Measurements from ENCODE around the gene IFT172. TPM values are rescaled to one million over a fixed set of nuclear protein-coding genes. Genes with fewer than 3 reads are reported as not detected.
A peak's percentile ranks its signal among the peaks of the same experiment; 100 is the strongest.
"Not testable (repeated sequence)": the region's sequence is repeated elsewhere in the genome, so short reads cannot be mapped to it uniquely, and the experiment has no call there.

IFT172 gene
- total RNA-seq, 2 experiments from 2014 or later = 17.9 to 18.8 TPM

DNA sequence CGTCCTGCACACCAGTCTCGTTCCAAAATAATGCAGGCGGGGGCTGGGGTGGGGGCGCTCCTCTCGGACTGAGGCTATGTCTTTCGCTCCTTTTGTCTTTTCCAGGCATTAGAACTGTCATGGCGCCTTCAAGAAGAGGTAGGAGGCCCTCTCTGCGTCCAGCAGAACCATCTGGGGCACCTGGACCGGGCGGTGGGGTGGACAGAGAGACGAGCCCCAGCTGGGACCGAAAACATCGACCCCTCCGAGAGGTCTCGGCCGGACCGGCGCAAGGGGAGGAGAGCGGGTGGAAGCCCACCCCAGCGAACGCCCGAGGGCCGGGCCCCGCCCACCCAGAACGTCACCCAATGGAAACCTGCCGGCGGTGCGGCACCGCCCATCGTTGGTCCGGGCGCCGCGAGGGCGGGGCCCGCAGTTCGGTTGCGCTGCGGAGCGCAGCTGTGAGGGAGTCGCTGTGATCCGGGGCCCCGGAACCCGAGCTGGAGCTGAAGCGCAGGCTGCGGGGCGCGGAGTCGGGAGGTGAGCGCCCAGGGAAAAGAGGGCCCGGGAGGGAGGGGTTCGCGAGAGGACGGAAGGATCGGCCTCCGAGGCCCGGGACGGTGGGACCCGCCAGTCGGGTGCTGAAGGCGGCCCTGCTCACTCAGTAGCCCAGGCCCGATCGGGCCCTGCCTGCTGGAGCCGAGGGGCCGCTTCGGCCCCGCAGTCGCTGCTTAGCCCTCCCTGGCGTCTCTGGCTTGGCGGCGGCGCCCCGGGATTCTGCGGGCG, 61.1 kb downstream of the IFT172 start, which contains the start of gene NRBP1:
Gene NRBP1 (plus strand): TSS at position 419 of the 765 bp plus-strand sequence. CDS start 4,643 bp downstream, outside the sequence.
- Mint-ChIP-seq H3K27ac (peak within 1 kb of the TSS; percentile 99), H3K36me3 (peaks cover 6% of the 10 kb centered on the region), H3K4me1 (peaks cover 19% of the 10 kb centered on the region), H3K4me3 (peak within 1 kb of the TSS; percentile 99), H3K27me3 (peaks cover 2% of the 10 kb centered on the region), H3K9me3 (no peaks in the 10 kb centered on the region)
- ATAC-seq (ENCODE audit: low read depth) (peak; percentile 88), DNase-seq (peak; percentile 98)
- POLR2A ChIA-PET = interaction anchor here (0.6 to 7.4 kb wide), 15 partner anchors 8 to 305 kb away, joined by 3 to 91 read pairs (median 4); partner anchors contain the start of genes ABHD1, CCDC121, EIF2B4 and GPN1

DNA sequence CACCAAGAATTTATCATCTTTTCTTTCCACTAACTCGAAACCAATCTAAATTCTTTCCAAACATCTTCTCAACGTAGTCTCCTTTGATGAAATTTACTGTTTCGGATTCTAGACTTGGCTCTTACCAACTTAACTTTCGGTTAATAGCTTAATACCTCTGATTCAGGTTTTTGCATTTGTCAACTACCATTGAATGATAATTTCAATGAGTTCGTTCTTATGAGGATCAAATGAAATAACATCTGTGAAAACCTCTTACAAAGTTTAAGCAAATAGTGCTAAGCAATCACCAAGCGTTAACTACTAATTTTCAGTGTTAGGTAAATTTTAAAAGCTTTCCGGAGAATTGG, 61.7 kb downstream of the IFT172 start:
- peak overlapping the region; percentile 99 for H3K4me3 Mint-ChIP-seq
- POLR2A ChIA-PET = interaction anchor here (0.7 to 7.4 kb wide), 11 partner anchors 10 to 304 kb away, joined by 3 to 91 read pairs (median 4); partner anchors contain the start of genes ABHD1, CCDC121, EIF2B4 and GPN1
- peaks cover 19% of the 10 kb centered on the region for H3K4me1 Mint-ChIP-seq
- ATAC-seq (ENCODE audit: low read depth) (no peak), DNase-seq (no peak)
- H3K27ac Mint-ChIP-seq = peak overlapping the region; percentile 99
- peaks cover 4% of the 10 kb centered on the region for H3K27me3 Mint-ChIP-seq
- H3K36me3 Mint-ChIP-seq = peaks cover 4% of the 10 kb centered on the region
- no peaks in the 10 kb centered on the region for H3K9me3 Mint-ChIP-seq

DNA sequence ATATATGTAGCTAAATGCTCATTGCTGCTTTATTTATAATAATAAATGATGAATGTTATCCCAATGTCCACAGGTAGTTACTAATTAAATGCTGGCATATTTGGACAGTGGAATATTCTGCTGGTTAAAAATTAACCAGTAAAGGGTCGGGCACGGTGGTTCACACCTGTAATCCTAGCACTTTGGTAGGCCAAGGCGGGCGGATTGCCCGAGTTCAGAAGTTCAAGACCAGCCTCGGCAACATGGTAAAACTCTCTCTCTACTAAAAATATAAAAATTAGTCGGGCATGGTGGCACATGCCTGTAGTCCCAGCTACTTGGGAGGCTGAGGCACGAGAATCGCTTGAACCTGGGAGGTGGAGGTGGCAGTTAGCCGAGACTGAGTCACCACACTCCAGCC, 64.5 kb downstream of the IFT172 start:
- H3K4me1 Mint-ChIP-seq = peaks cover 11% of the 10 kb centered on the region
- H3K36me3 Mint-ChIP-seq; H3K27ac Mint-ChIP-seq; DNase-seq; H3K27me3 Mint-ChIP-seq; ATAC-seq (ENCODE audit: low read depth); H3K9me3 Mint-ChIP-seq; H3K4me3 Mint-ChIP-seq; POLR2A ChIA-PET: not testable (repeated sequence)

DNA sequence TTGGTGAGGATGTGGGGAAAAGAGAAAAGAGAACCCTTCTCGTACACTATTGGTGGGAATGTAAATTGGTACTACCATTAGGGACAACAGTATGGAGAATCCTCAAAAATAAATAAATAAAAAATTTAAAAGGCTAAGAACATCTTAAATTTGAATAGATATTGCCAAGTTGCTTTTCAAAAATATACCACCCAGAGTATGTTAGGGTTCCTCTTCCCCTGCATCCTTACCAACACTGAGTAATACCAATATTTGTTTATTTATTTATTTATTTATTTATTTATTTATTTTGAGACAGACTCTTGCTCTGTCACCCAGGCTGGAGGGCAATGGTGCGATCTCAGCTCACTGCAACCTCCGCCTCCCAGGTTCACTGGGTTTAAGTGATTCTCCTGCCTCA, 66.6 kb downstream of the IFT172 start:
- ATAC-seq (ENCODE audit: low read depth) (no peak), DNase-seq (no peak)
- peaks cover 5% of the 10 kb centered on the region for H3K4me1 Mint-ChIP-seq
- POLR2A ChIA-PET = no interaction called here
- H3K36me3 Mint-ChIP-seq = no peaks in the 10 kb centered on the region
- H3K9me3 Mint-ChIP-seq = no peaks in the 10 kb centered on the region
- H3K4me3 Mint-ChIP-seq = no peak overlapping the region
- H3K27me3 Mint-ChIP-seq = peaks cover 6% of the 10 kb centered on the region
- H3K27ac Mint-ChIP-seq = no peak overlapping the region

DNA sequence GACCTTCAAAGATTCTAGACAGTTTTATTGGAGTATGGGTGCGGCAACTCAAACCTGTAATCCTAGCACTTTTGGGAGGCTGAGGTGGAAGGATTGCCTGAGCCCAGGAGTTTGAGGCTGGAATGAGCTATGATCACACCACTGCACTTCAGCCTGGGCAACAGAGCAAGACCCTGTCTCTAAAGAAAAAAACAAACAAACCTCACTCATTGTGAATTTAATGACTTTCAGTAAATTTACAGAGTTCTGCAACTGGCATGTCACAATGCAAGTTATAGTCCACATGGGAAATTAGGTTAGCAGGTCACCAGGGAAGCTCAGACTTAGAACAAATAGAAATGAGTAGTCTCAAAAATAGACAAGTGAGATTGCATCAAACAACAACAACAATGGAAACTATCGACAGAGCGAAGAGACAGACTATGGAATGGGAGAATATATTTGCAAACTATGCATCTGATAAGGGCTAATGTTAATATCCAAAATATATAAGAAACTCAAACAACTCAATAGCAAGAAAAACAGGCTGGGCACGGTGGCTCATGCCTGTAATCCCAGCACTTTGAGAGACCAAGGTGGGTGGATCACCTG, 67.8 kb downstream of the IFT172 start:
- no peak for DNase-seq
- Mint-ChIP-seq H3K4me1 (no peaks in the 10 kb centered on the region), H3K9me3 (no peaks in the 10 kb centered on the region), H3K4me3 (no peak overlapping the region), H3K36me3 (no peaks in the 10 kb centered on the region), H3K27ac (no peak overlapping the region), H3K27me3 (peaks cover 6% of the 10 kb centered on the region)
- no peak for ATAC-seq (ENCODE audit: low read depth)
- POLR2A ChIA-PET = no interaction called here

DNA sequence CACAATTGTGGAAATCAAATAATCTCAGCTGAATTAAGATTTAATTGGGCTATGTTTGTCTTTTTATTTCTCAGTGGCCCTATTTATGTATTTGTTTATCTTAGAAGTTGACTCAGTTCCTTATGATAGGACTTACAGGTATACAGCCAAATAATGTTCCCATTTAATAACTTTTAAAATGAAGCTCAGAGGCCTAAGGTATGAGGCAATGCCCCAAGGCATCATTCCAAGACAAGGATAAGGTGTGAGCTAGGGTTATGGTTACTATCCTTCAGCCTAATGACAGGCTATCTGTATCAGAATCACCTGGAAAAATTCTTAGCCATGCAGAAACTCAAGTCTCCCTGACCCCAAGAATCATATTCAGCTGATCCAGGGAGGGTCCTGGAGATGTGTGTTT, 68.5 kb downstream of the IFT172 start:
- Mint-ChIP-seq H3K27me3 (peaks cover 6% of the 10 kb centered on the region), H3K36me3 (no peaks in the 10 kb centered on the region), H3K9me3 (no peaks in the 10 kb centered on the region), H3K4me3 (no peak overlapping the region), H3K4me1 (no peaks in the 10 kb centered on the region), H3K27ac (no peak overlapping the region)
- DNase-seq (no peak), ATAC-seq (ENCODE audit: low read depth) (no peak)
- POLR2A ChIA-PET = interaction anchor here (1.8 kb wide), 1 partner anchor 8 kb away, joined by 4 read pairs; the partner anchor contains the start of gene NRBP1

DNA sequence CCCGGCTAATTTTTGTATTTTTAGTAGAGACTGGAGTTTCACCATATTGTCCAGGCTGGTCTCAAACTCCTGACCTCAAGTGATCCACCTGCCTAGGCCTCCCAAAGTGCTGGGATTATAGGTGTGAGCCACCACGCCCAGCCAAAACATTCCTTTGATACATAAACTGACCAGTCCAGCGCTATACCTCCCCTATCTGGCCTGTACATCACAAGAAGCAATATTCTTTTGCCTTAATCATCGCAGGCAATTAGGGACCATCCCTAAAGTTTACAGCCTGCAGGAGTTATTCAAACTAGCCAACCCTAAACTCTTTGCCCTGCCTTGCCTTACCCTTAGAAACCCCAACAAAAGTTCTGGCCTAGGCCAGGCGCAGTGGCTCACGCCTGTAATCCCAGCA, 73.4 kb downstream of the IFT172 start:
- POLR2A ChIA-PET = interaction anchor here (0.7 kb wide), 1 partner anchor 61 kb away, joined by 4 read pairs; no protein-coding TSS in a partner anchor

DNA sequence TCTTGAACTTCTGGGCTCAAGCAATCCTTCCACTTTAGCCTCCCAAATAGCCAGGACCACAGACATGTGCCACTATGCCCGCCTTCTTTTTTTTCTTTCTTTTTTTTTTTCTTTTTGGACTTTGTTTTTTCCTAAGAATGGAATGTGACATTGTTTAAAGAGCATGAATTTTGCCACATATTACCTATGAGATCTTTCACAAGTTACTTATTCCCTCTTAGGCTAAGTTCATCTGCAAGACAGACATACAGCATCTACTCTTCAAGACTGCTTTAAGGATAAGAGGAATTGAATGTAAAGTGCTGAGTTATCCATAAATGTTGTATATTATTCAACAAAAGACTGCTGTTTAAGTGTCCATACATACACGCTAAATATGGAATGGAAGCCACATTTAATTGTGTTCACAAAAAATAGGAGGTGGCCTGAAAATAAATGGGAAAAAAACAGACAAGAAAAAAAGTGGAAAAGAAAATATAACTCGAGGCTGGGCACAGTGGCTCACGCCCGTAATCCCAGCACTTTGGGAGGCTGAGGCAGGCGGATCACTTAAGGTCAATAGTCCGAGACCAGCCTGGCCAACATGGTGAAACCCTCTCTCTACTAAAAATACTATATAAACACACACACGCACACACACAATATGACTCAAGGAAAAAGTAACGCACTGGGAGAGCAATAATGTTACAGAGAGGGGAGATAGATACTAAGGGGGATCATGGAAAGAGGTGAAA, 77.0 kb downstream of the IFT172 start:
- H3K27ac Mint-ChIP-seq = no peak overlapping the region
- no peak overlapping the region for H3K4me3 Mint-ChIP-seq
- DNase-seq = no peak
- H3K9me3 Mint-ChIP-seq = peaks cover 3% of the 10 kb centered on the region
- H3K36me3 Mint-ChIP-seq = peaks cover 3% of the 10 kb centered on the region
- H3K27me3 Mint-ChIP-seq = peaks cover 7% of the 10 kb centered on the region
- POLR2A ChIA-PET = no interaction called here
- H3K4me1 Mint-ChIP-seq = peaks cover 14% of the 10 kb centered on the region
- ATAC-seq (ENCODE audit: low read depth) = no peak

More for the DNA sequence above, 73.4 kb downstream of the IFT172 start:
- Mint-ChIP-seq H3K4me3 (no peak overlapping the region), H3K27ac (no peak overlapping the region), H3K27me3 (peaks cover 9% of the 10 kb centered on the region), H3K9me3 (peaks cover 3% of the 10 kb centered on the region), H3K36me3 (no peaks in the 10 kb centered on the region), H3K4me1 (no peaks in the 10 kb centered on the region)
- ATAC-seq (ENCODE audit: low read depth) = no peak
- no peak for DNase-seq

DNA sequence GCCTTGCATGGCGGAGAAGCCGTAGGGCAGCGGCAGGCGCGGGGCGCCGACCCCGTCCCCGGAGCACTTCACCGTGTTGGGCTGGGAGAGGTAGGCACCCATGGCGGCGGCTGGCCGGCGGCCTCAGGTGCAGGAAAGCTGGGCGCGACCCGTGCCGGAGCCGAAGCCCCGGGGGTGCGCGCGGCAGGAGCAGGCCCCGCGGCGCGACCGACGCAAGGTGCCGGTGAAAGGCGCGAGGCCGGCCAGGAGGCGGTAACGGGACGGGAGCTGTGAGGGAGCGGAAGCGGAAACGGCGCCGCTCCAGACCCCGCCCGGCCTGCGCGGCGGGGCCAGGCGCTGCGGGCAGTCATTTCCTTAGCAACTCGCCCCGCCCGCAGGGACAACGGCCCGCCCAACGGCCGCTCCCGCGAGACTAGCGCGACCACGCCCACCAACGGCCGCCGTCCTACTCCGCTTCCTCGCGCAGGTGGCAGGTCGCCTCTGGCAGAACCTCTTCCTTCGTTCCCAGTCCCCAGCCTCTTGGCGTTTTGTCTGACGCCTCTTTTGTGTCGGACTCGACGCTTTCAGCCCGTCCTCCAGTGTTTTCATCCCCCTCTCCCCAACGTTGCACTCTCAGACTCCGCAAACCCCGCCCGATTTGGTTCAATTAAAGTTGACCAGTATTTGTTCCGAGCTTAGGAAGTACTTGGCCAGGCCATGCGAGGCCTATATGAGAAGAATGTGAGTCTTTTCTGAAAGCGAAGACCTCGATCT, 80.0 kb downstream of the IFT172 start, which contains the start of gene PPM1G:
Gene PPM1G (minus strand): TSS at position 271 of the 753 bp plus-strand sequence. CDS start 169 bp downstream, at position 102.
- peaks cover 7% of the 10 kb centered on the region for H3K36me3 Mint-ChIP-seq
- peak within 1 kb of the TSS; percentile 85 for H3K27ac Mint-ChIP-seq
- DNase-seq (peak; percentile 98), ATAC-seq (ENCODE audit: low read depth) (peak; percentile 97)
- POLR2A ChIA-PET = interaction anchor here (0.6 to 4.2 kb wide), 19 partner anchors 9 to 1417 kb away, joined by 3 to 91 read pairs (median 4); partner anchors contain the start of genes CCDC121, EIF2B4, GPN1 and GTF3C2
- H3K27me3 Mint-ChIP-seq = peaks cover 7% of the 10 kb centered on the region
- peaks cover 3% of the 10 kb centered on the region for H3K9me3 Mint-ChIP-seq
- peaks cover 26% of the 10 kb centered on the region for H3K4me1 Mint-ChIP-seq
- H3K4me3 Mint-ChIP-seq = peak within 1 kb of the TSS; percentile 90

DNA sequence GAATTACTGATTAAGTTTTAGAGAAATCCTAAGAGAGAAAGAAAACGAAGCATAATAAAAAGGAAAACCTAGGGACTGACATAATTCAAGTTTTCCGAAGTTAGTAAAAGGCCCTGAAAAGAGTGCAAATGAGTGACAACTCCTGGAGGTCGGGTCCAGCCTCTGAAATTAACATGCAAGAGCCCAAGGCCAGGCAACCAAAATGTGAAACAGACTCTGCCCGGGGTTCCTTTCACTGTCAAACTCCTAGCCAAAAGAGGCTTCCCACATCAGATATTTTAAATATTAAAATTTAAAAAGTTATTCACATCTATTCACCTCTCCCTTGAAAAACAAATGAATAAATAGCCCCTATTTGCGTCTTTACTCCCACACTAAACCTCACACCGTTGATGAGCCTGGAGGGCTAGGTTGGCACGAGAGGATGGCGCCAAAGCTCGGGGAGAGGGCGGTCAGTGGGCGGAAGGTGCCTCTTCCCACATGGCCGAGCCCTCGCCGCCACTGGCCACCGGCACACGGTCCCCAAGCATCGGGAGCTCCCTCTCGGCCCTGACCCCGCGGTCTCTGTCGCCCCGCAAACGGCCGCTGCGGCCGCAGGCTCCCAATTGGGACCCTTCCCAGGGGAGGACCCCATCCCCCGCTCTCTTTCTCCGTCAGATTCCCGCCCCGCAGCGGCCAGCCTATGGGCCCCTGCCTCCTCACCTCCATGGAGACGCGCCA, 80.8 kb downstream of the IFT172 start:
- peaks cover 3% of the 10 kb centered on the region for H3K9me3 Mint-ChIP-seq
- peak overlapping the region; percentile 90 for H3K4me3 Mint-ChIP-seq
- peaks cover 4% of the 10 kb centered on the region for H3K27me3 Mint-ChIP-seq
- peaks cover 8% of the 10 kb centered on the region for H3K36me3 Mint-ChIP-seq
- POLR2A ChIA-PET = interaction anchor here (0.6 to 4.2 kb wide), 11 partner anchors 8 to 274 kb away, joined by 3 to 91 read pairs (median 10); partner anchors contain the start of genes CCDC121, EIF2B4, GPN1 and GTF3C2
- H3K4me1 Mint-ChIP-seq = peaks cover 29% of the 10 kb centered on the region
- peak overlapping the region; percentile 76 for H3K27ac Mint-ChIP-seq
- peak; percentile 10 for ATAC-seq (ENCODE audit: low read depth)
- DNase-seq = no peak

DNA sequence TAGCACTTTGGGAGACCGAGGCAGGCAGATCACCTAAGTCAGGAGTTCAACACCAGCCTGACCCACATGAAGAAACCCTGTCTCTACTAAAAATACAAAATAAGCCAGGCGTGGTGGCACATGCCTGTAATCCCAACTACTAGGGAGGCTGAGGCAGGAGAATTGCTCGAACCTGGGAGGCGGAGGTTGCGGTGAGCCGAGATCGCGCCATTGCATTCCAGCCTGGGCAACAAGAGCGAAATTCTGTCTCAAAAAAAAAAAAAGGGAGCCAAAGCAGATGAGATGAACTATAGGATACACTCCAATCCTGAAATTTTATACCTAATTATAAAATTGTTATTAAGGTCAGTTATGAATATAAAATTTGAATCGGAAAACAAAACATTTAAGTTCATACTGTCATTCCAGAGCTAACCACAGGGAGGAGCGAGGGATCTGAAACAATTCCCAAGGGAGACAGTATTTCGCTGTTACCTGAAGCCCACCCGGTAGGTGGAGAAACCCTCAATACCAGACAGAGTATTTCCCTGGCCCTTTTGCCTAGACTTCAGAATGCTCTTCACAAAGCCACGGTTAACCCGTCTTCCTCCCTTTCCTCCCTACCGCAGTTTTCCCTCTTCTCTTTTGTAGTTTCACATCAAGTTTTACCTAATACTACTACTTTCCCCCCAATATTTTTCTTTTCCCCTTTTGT, 81.6 kb downstream of the IFT172 start:
- H3K27me3 Mint-ChIP-seq = peaks cover 4% of the 10 kb centered on the region
- H3K27ac Mint-ChIP-seq = peak overlapping the region; percentile 76
- H3K9me3 Mint-ChIP-seq = peaks cover 3% of the 10 kb centered on the region
- DNase-seq (no peak), ATAC-seq (ENCODE audit: low read depth) (no peak)
- POLR2A ChIA-PET = interaction anchor here (4.2 kb wide), 1 partner anchor 22 kb away, joined by 91 read pairs; the partner anchor contains the start of gene NRBP1
- H3K36me3 Mint-ChIP-seq = peaks cover 8% of the 10 kb centered on the region
- peak overlapping the region; percentile 90 for H3K4me3 Mint-ChIP-seq
- H3K4me1 Mint-ChIP-seq = peaks cover 32% of the 10 kb centered on the region
